Mucosa of descending colon (tissue), 3 donors: Measurements from ENCODE around the gene ABCA3. TPM values are rescaled to one million over a fixed set of nuclear protein-coding genes. Genes with fewer than 3 reads are reported as not detected.

Experiments used
- ATAC-seq: fragments of 200-7000 bp; cut with Tn5 transposase; one replicate; pipeline ENCODE4 v1.9.1; 2020; ENCODE audit warnings: mild to moderate bottlenecking, moderate library complexity
- DNase-seq, 3 donors: peaks; one replicate each; pipeline ENCODE4 v3.0.0-alpha.2; 2020
- H3K36me3 ChIP-seq: fragments of 200-600 bp; one replicate; pipeline ENCODE4 v1.8.0; 2021; ENCODE audit warnings: low read depth, mild to moderate bottlenecking
- H3K4me1 ChIP-seq: fragments of 200-600 bp; one replicate; pipeline ENCODE4 v1.8.0; 2021; ENCODE audit warnings: low read depth, mild to moderate bottlenecking
- H3K4me3 ChIP-seq: fragments of 200-600 bp; one replicate; pipeline ENCODE4 v1.8.0; 2021; ENCODE audit warnings: mild to moderate bottlenecking
- H3K9me3 ChIP-seq: fragments of 200-600 bp; one replicate; pipeline ENCODE4 v1.8.0; 2021; ENCODE audit warnings: mild to moderate bottlenecking
- intact Hi-C, 2 donors: fragments of 100-400 bp; cut with DNase I in 1 of 2; cut with micrococcal nuclease in 1 of 2; formaldehyde crosslinking; loops; one replicate each; pipeline versions ENCODE4 v1.11.0 to v1.11.1; 2022; cut with DNase I, micrococcal nuclease
- total RNA-seq, 3 donors: library from RNA; stranded (reverse); fragmentation: NEBNext Ultra II Directional in 2 of 3; extraction: Animal tissue kit (Norgen Biotek cat#: 25700) in 2 of 3; gene quantifications; one replicate each; pipeline versions ENCODE4 v1.2.1 to v1.2.4, GENCODE V29; 2021 to 2023
- TF ChIP-seq, protein P1 (sequence below): fragments of 200-600 bp; IDR thresholded peaks from one replicate; pipeline ENCODE4 v1.8.0; 2022; ENCODE audit warnings: antibody characterized with exemption, mild to moderate bottlenecking
- donor health status: DM: no; HTN: no; CAD: no; lungs with moderate emphysema.
- donor health status: DM: no; HTN: no; CAD: no.
- donor health status: DM: no; HTN: yes; CAD: no.

ABCA3 gene
- total RNA-seq, 3 donors from 2014 or later, result 3.0 to 13.5 (median 3.4) TPM

DNA sequence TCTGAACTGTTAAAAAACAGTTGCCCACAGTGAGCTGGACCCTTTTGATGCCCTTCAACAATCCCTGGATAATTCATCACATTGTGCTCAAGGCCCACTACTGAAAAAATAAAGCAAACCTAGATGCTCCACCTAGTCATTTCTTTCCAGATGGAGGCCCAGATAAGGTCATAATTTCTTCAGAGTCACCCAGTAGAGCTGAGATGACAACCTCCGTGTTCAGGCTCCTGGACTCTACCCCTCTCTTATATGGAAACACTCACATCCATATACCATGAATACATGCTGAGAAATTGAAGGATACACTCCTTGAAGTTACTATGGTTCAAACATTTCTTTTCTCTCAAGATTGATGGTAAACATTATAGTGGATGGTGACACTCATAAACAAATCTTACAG is 2.7 kb upstream of the ABCA3 start:
- Histone ChIP-seq H3K4me1 (peaks cover 10% of the 10 kb centered on the region), H3K36me3 (no peaks in the 10 kb centered on the region), H3K9me3 (no peaks in the 10 kb centered on the region), H3K4me3 (no peak overlapping the region)
- ATAC-seq (no peak), DNase-seq (no peak)
- TF ChIP-seq, protein P1, sequence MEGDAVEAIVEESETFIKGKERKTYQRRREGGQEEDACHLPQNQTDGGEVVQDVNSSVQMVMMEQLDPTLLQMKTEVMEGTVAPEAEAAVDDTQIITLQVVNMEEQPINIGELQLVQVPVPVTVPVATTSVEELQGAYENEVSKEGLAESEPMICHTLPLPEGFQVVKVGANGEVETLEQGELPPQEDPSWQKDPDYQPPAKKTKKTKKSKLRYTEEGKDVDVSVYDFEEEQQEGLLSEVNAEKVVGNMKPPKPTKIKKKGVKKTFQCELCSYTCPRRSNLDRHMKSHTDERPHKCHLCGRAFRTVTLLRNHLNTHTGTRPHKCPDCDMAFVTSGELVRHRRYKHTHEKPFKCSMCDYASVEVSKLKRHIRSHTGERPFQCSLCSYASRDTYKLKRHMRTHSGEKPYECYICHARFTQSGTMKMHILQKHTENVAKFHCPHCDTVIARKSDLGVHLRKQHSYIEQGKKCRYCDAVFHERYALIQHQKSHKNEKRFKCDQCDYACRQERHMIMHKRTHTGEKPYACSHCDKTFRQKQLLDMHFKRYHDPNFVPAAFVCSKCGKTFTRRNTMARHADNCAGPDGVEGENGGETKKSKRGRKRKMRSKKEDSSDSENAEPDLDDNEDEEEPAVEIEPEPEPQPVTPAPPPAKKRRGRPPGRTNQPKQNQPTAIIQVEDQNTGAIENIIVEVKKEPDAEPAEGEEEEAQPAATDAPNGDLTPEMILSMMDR, result no peak
- intact Hi-C loops, result no loop called here

- H3K36me3 ChIP-seq, result no peaks in the 10 kb centered on the region
- H3K4me3 ChIP-seq, result no peak overlapping the region
- no peaks in the 10 kb centered on the region for H3K9me3 ChIP-seq
- DNase-seq, result peak in 2 of 3 donors; percentile 9 to 71
- H3K4me1 ChIP-seq, result peaks cover 10% of the 10 kb centered on the region
- TF ChIP-seq, protein P1, result no peak
- no peak for ATAC-seq
- intact Hi-C loops, result no loop called here
Measured at GRCh38 chr16:2341456-2342447, 1.2 kb upstream of the ABCA3 start.

GRCh38 chr16:2339521-2340484 is 725 bp downstream of the ABCA3 start:
- no peaks in the 10 kb centered on the region for H3K36me3 ChIP-seq
- TF ChIP-seq, protein P1, result no peak
- peaks cover 10% of the 10 kb centered on the region for H3K4me1 ChIP-seq
- peak overlapping the region; percentile 14 for H3K4me3 ChIP-seq
- DNase-seq, result peak; percentile 50 to 75 (median 74)
- H3K9me3 ChIP-seq, result no peaks in the 10 kb centered on the region
- peak; percentile 50 for ATAC-seq
- intact Hi-C loops, result loop anchor here in 1 of 2 donors (10.0 kb wide), 1 partner anchor 155 kb away; no protein-coding TSS in a partner anchor

GRCh38 chr16:2337431-2338296 is 2.9 kb downstream of the ABCA3 start:
- no peaks in the 10 kb centered on the region for H3K36me3 ChIP-seq
- TF ChIP-seq, protein P1, result no peak
- intact Hi-C loops, result loop anchor here in 1 of 2 donors (10.0 kb wide), 1 partner anchor 157 kb away; no protein-coding TSS in a partner anchor
- ATAC-seq, result no peak
- peaks cover 10% of the 10 kb centered on the region for H3K4me1 ChIP-seq
- H3K9me3 ChIP-seq, result no peaks in the 10 kb centered on the region
- no peak for DNase-seq
- H3K4me3 ChIP-seq, result no peak overlapping the region
